ENCODE results near the gene GID8. TPM values are rescaled to one million over a fixed set of nuclear protein-coding genes. Genes with fewer than 3 reads are reported as not detected.

The GID8 gene
- total RNA-seq, 3 donors from 2014 or later = 42.7 to 52.9 (median 47.4) TPM

GRCh38 chr20:62951143-62951895, 13.4 kb downstream of the GID8 start:
- ATAC-seq (no peak), DNase-seq (no peak)
- Mint-ChIP-seq H3K4me3 (no peak overlapping the region), H3K9me3 (no peaks in the 10 kb centered on the region), H3K36me3 (ENCODE audit: insufficient read depth) (peaks cover 28% of the 10 kb centered on the region), H3K4me1 (ENCODE audit: low read depth) (peaks cover 28% of the 10 kb centered on the region), H3K27me3 (ENCODE audit: low read depth) (no peaks in the 10 kb centered on the region)

- Mint-ChIP-seq H3K4me3 (peak overlapping the region; percentile 51), H3K4me1 (ENCODE audit: low read depth) (peaks cover 28% of the 10 kb centered on the region), H3K27me3 (ENCODE audit: low read depth) (no peaks in the 10 kb centered on the region), H3K36me3 (ENCODE audit: insufficient read depth) (peaks cover 28% of the 10 kb centered on the region), H3K9me3 (no peaks in the 10 kb centered on the region)
- ATAC-seq (no peak), DNase-seq (no peak)
Observed at GRCh38 chr20:62951896-62952372, 14.0 kb downstream of the GID8 start.

GRCh38 chr20:62952373-62952967, 14.5 kb downstream of the GID8 start, which contains the start of gene SLC17A9:
Gene SLC17A9, plus strand, starts transcription at chr20:62952709. Its CDS starts 122 bp downstream, at chr20:62952831.
- H3K4me3 Mint-ChIP-seq = peak within 1 kb of the TSS; percentile 51
- H3K4me1 Mint-ChIP-seq (ENCODE audit: low read depth) = peaks cover 25% of the 10 kb centered on the region
- peak; percentile 58 to 61 for ATAC-seq
- no peaks in the 10 kb centered on the region for H3K27me3 Mint-ChIP-seq (ENCODE audit: low read depth)
- peaks cover 23% of the 10 kb centered on the region for H3K36me3 Mint-ChIP-seq (ENCODE audit: insufficient read depth)
- no peaks in the 10 kb centered on the region for H3K9me3 Mint-ChIP-seq
- DNase-seq = no peak

GRCh38 chr20:62952968-62953838, 15.3 kb downstream of the GID8 start:
- no peaks in the 10 kb centered on the region for H3K27me3 Mint-ChIP-seq (ENCODE audit: low read depth)
- peak overlapping the region; percentile 43 for H3K4me3 Mint-ChIP-seq
- no peaks in the 10 kb centered on the region for H3K9me3 Mint-ChIP-seq
- peaks cover 25% of the 10 kb centered on the region for H3K4me1 Mint-ChIP-seq (ENCODE audit: low read depth)
- ATAC-seq (peak in 1 of 2 donors; percentile 1), DNase-seq (no peak)
- peaks cover 18% of the 10 kb centered on the region for H3K36me3 Mint-ChIP-seq (ENCODE audit: insufficient read depth)

GRCh38 chr20:62953839-62954703, 16.1 kb downstream of the GID8 start:
- Mint-ChIP-seq H3K4me3 (peak overlapping the region; percentile 73), H3K36me3 (ENCODE audit: insufficient read depth) (peaks cover 10% of the 10 kb centered on the region), H3K9me3 (no peaks in the 10 kb centered on the region), H3K27me3 (ENCODE audit: low read depth) (no peaks in the 10 kb centered on the region), H3K4me1 (ENCODE audit: low read depth) (peaks cover 25% of the 10 kb centered on the region)
- peak; percentile 74 to 78 for ATAC-seq
- peak; percentile 29 for DNase-seq

GRCh38 chr20:62955519-62956386, 17.8 kb downstream of the GID8 start:
- no peak overlapping the region for H3K4me3 Mint-ChIP-seq
- ATAC-seq = no peak

GRCh38 chr20:62956387-62957135, 18.6 kb downstream of the GID8 start:
- DNase-seq = no peak
- Mint-ChIP-seq H3K9me3 (no peaks in the 10 kb centered on the region), H3K4me1 (ENCODE audit: low read depth) (peaks cover 30% of the 10 kb centered on the region), H3K4me3 (no peak overlapping the region), H3K36me3 (ENCODE audit: insufficient read depth) (no peaks in the 10 kb centered on the region), H3K27me3 (ENCODE audit: low read depth) (no peaks in the 10 kb centered on the region)
- no peak for ATAC-seq

More at GRCh38 chr20:62955519-62956386, 17.8 kb downstream of the GID8 start:
- Mint-ChIP-seq H3K36me3 (ENCODE audit: insufficient read depth) (no peaks in the 10 kb centered on the region), H3K9me3 (no peaks in the 10 kb centered on the region), H3K4me1 (ENCODE audit: low read depth) (peaks cover 30% of the 10 kb centered on the region), H3K27me3 (ENCODE audit: low read depth) (no peaks in the 10 kb centered on the region)
- DNase-seq = no peak

GRCh38 chr20:62957136-62958117, 19.5 kb downstream of the GID8 start:
- no peak for DNase-seq
- H3K4me1 Mint-ChIP-seq (ENCODE audit: low read depth) = peaks cover 24% of the 10 kb centered on the region
- no peaks in the 10 kb centered on the region for H3K9me3 Mint-ChIP-seq

GRCh38 chr20:62958388-62959100, 20.6 kb downstream of the GID8 start:
- DNase-seq = no peak
- Mint-ChIP-seq H3K9me3 (no peaks in the 10 kb centered on the region), H3K27me3 (ENCODE audit: low read depth) (no peaks in the 10 kb centered on the region)

More at GRCh38 chr20:62957136-62958117, 19.5 kb downstream of the GID8 start:
- ATAC-seq = no peak
- Mint-ChIP-seq H3K27me3 (ENCODE audit: low read depth) (no peaks in the 10 kb centered on the region), H3K4me3 (no peak overlapping the region), H3K36me3 (ENCODE audit: insufficient read depth) (no peaks in the 10 kb centered on the region)

GRCh38 chr20:62959101-62959971, 21.4 kb downstream of the GID8 start:
- H3K4me3 Mint-ChIP-seq = no peak overlapping the region
- DNase-seq (no peak), ATAC-seq (peak; percentile 32 to 35)
- H3K36me3 Mint-ChIP-seq (ENCODE audit: insufficient read depth) = no peaks in the 10 kb centered on the region
- H3K4me1 Mint-ChIP-seq (ENCODE audit: low read depth) = peaks cover 10% of the 10 kb centered on the region
- no peaks in the 10 kb centered on the region for H3K9me3 Mint-ChIP-seq
- H3K27me3 Mint-ChIP-seq (ENCODE audit: low read depth) = no peaks in the 10 kb centered on the region

More at GRCh38 chr20:62958388-62959100, 20.6 kb downstream of the GID8 start:
- peaks cover 18% of the 10 kb centered on the region for H3K4me1 Mint-ChIP-seq (ENCODE audit: low read depth)
- no peak for ATAC-seq
- H3K36me3 Mint-ChIP-seq (ENCODE audit: insufficient read depth) = no peaks in the 10 kb centered on the region
- H3K4me3 Mint-ChIP-seq = no peak overlapping the region
